Hepatocyte (in vitro differentiated cells): ENCODE measurements around the gene DNAJC2. TPM values are rescaled to one million over a fixed set of nuclear protein-coding genes. Genes with fewer than 3 reads are reported as not detected.

Experiments
- DNase-seq: peaks from one replicate; pipeline ENCODE4 v3.0.0-alpha.2; 2016; ENCODE audit warnings: low spot score
- H2AFZ ChIP-seq: fragments of 200-600 bp; sonication (generic); 2 replicates; pipeline ENCODE4 v1.6.0; 2016; ENCODE audit warnings: antibody characterized with exemption, mild to moderate bottlenecking
- H3K27ac ChIP-seq: fragments of 200-600 bp; sonication (generic); 2 replicates; pipeline ENCODE4 v1.5.1; 2016; ENCODE audit warnings: mild to moderate bottlenecking
- H3K27me3 ChIP-seq: fragments of 200-600 bp; sonication (generic); 2 replicates; pipeline ENCODE4 v1.6.1; 2016
- H3K36me3 ChIP-seq: fragments of 200-600 bp; sonication (generic); replicated peaks from 2 replicates; pipeline ENCODE4 v1.5.1; 2016; ENCODE audit warnings: low read depth; ENCODE audit not compliant: insufficient read depth
- H3K4me1 ChIP-seq: fragments of 200-600 bp; sonication (generic); 2 replicates; pipeline ENCODE4 v1.5.1; 2016; ENCODE audit warnings: mild to moderate bottlenecking, moderate library complexity; ENCODE audit not compliant: insufficient read depth
- H3K4me2 ChIP-seq: fragments of 200-600 bp; sonication (generic); 2 replicates; pipeline ENCODE4 v1.6.0; 2016
- H3K4me3 ChIP-seq: fragments of 200-600 bp; sonication (generic); 2 replicates; pipeline ENCODE4 v1.5.1; 2016; ENCODE audit warnings: mild to moderate bottlenecking
- H3K79me2 ChIP-seq: fragments of 200-600 bp; sonication (generic); 2 replicates; pipeline ENCODE4 v1.6.0; 2017; ENCODE audit warnings: mild to moderate bottlenecking
- H3K9me2 ChIP-seq: fragments of 200-600 bp; sonication (generic); replicated peaks from 2 replicates; pipeline ENCODE4 v1.6.0; 2017; ENCODE audit warnings: mild to moderate bottlenecking; ENCODE audit not compliant: insufficient read depth
- H3K9me3 ChIP-seq: fragments of 200-600 bp; sonication (generic); 2 replicates; pipeline ENCODE4 v1.5.1; 2016; ENCODE audit warnings: low read depth, mild to moderate bottlenecking
- H4K20me1 ChIP-seq: fragments of 200-600 bp; sonication (generic); 2 replicates; pipeline ENCODE4 v1.6.0; 2016; ENCODE audit warnings: mild to moderate bottlenecking; ENCODE audit not compliant: insufficient read depth, poor library complexity, severe bottlenecking
- EZH2 ChIP-seq: fragments of 200-600 bp; sonication (generic); IDR thresholded peaks from 2 replicates; pipeline ENCODE4 v1.6.1; 2016; ENCODE audit warnings: antibody characterized with exemption, mild to moderate bottlenecking, borderline replicate concordance
- EZH2phosphoT487 ChIP-seq: fragments of 200-600 bp; sonication (generic); IDR thresholded peaks from one replicate; pipeline ENCODE4 v1.6.1; 2018; ENCODE audit warnings: antibody characterized with exemption, mild to moderate bottlenecking, low read depth, moderate library complexity; ENCODE audit not compliant: unreplicated experiment, severe bottlenecking
- WGBS: methylation state at CpG from one replicate; pipeline ENCODE4 v1.1.6; 2016; ENCODE audit warnings: low lambda C conversion rate; ENCODE audit errors: missing lambda C conversion rate; 5-methylcytosine and 5-hydroxymethylcytosine counted together
- polyA plus RNA-seq: library from polyadenylated mRNA; unstranded; fragments of >200 nt; fragmentation: Nextera tagmentation; extraction: Ambion mirVana; gene quantifications from 2 replicates; pipeline ENCODE4 v1.2.1, GENCODE V29; 2016
- total RNA-seq: library from RNA; depleted of rRNA; stranded (reverse); fragments of >200 nt; gene quantifications from 2 replicates; pipeline ENCODE4 v1.2.3, GENCODE V29; 2014
- TF ChIP-seq, protein P1 (sequence below): fragments of 200-600 bp; sonication (generic); IDR thresholded peaks from 2 replicates; pipeline ENCODE4 v1.5.1; 2016; ENCODE audit warnings: antibody characterized with exemption, mild to moderate bottlenecking; ENCODE audit not compliant: poor library complexity

Gene DNAJC2
- total and polyA plus RNA-seq, 2 experiments from 2014 or later: 24.8 to 38.2 TPM

DNA sequence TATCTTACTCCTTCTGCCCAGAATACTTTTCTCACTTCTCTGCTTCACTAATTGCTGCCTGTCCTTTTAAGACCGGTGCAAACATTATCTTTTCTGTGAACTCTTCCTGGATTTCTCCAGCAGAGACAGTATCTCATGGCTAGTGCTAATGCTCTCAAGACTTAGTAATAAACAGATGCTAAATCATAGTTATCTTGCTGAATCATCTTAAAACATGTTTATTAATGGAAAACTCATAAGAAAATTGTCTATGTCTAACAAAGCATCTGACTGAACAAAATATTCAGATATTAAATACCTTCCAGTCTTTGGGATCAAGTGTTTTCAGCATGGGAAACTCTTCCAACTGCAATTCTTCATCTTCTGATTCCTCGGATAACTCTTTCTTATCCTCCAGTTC lies 3.1 kb downstream of the DNAJC2 start:
- Histone ChIP-seq H4K20me1 (no peaks in the 10 kb centered on the region), H3K27ac (no peak overlapping the region), H3K79me2 (peaks cover 70% of the 10 kb centered on the region), H3K9me3 (no peaks in the 10 kb centered on the region), H3K9me2 (no peaks in the 10 kb centered on the region), H2AFZ (no peak overlapping the region), H3K36me3 (peaks cover 3% of the 10 kb centered on the region), H3K27me3 (no peaks in the 10 kb centered on the region), H3K4me3 (no peak overlapping the region), H3K4me1 (peaks cover 11% of the 10 kb centered on the region), H3K4me2 (no peak overlapping the region)
- TF ChIP-seq, protein P1, sequence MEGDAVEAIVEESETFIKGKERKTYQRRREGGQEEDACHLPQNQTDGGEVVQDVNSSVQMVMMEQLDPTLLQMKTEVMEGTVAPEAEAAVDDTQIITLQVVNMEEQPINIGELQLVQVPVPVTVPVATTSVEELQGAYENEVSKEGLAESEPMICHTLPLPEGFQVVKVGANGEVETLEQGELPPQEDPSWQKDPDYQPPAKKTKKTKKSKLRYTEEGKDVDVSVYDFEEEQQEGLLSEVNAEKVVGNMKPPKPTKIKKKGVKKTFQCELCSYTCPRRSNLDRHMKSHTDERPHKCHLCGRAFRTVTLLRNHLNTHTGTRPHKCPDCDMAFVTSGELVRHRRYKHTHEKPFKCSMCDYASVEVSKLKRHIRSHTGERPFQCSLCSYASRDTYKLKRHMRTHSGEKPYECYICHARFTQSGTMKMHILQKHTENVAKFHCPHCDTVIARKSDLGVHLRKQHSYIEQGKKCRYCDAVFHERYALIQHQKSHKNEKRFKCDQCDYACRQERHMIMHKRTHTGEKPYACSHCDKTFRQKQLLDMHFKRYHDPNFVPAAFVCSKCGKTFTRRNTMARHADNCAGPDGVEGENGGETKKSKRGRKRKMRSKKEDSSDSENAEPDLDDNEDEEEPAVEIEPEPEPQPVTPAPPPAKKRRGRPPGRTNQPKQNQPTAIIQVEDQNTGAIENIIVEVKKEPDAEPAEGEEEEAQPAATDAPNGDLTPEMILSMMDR: no peak
- TF ChIP-seq EZH2 (no peak), EZH2phosphoT487 (no peak)
- WGBS: 90% methylated on average over 2 of the region's 2 CpGs
- DNase-seq: no peak

DNA sequence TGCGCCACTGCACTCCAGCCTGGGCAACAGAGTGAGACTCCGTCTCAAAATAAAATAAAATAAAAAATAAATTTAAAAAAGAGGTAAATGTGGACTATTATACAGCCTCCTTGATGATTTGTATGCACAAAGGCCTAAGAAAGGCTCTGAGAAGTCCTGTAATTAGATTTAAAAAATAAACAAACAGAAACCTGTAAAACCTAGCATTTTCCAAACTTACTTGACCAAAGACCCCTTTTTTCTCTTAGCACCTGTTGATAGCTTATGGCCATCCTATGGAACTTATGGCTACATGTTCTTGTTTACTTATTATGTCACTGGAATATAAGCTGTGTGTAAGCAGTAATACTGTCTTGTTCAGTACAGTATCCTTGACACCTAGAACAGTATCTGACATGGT lies 5.7 kb downstream of the DNAJC2 start:
- TF ChIP-seq, protein P1: no peak
- TF ChIP-seq EZH2: no peak
- no peak for TF ChIP-seq EZH2phosphoT487
- no peaks in the 10 kb centered on the region for H4K20me1 ChIP-seq
- H3K27me3 ChIP-seq: no peaks in the 10 kb centered on the region
- no peak overlapping the region for H3K27ac ChIP-seq
- H3K79me2 ChIP-seq: peaks cover 64% of the 10 kb centered on the region
- H2AFZ ChIP-seq: no peak overlapping the region
- H3K4me3 ChIP-seq: no peak overlapping the region
- DNase-seq: no peak
- WGBS: 96% methylated on average over 2 of the region's 2 CpGs
- H3K36me3 ChIP-seq: peaks cover 3% of the 10 kb centered on the region
- no peak overlapping the region for H3K4me2 ChIP-seq
- H3K9me2 ChIP-seq: no peaks in the 10 kb centered on the region
- peaks cover 11% of the 10 kb centered on the region for H3K4me1 ChIP-seq
- H3K9me3 ChIP-seq: no peaks in the 10 kb centered on the region

DNA sequence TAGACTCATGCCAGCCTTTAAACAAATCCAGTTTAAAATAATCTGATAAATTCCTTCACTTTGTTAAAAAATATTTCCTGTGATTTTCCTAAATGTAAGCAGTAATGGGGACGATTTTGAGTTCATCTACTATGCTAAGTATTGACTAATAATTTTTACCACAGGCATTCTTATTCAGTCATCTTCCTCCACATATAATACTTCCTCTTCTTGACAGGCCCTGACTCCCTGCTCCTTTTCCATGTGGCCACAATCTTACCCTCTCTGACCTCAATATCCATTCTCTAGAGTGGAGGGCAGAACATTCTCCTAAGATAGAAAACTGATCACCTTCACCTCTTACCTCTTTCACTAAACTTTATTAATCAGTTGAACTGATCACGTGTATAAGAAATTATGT lies 7.8 kb downstream of the DNAJC2 start:
- Histone ChIP-seq H2AFZ (no peak overlapping the region), H3K4me2 (no peak overlapping the region), H3K9me3 (no peaks in the 10 kb centered on the region), H3K79me2 (peaks cover 43% of the 10 kb centered on the region), H3K27me3 (no peaks in the 10 kb centered on the region), H3K4me3 (no peak overlapping the region), H4K20me1 (no peaks in the 10 kb centered on the region), H3K27ac (no peak overlapping the region), H3K4me1 (no peaks in the 10 kb centered on the region), H3K36me3 (peaks cover 3% of the 10 kb centered on the region), H3K9me2 (no peaks in the 10 kb centered on the region)
- 90% methylated on average over 2 of the region's 2 CpGs for WGBS
- no peak for TF ChIP-seq EZH2
- TF ChIP-seq, protein P1: no peak
- TF ChIP-seq EZH2phosphoT487: no peak
- DNase-seq: no peak

DNA sequence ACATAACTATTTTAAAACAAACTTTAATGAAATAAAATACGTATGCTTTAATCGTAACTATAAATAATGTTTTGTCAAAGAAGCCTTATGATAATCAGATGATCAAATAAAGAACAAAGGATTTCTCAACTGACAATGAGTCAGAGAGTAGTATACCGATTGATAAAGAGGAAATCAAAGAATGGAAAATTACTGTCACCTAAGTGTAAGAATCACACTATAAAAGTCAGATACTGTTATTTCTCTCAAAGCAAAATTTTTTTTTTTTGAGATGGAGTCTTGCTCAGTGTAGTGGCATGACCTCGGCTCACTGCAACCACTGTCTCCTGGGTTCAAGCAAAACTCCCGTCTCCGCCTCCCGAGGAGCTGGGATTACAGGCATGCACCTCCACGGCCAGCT lies 18.8 kb downstream of the DNAJC2 start:
- H3K27me3 ChIP-seq: no peaks in the 10 kb centered on the region
- no peaks in the 10 kb centered on the region for H3K9me2 ChIP-seq
- no peaks in the 10 kb centered on the region for H3K9me3 ChIP-seq
- no peaks in the 10 kb centered on the region for H3K4me1 ChIP-seq
- H3K4me3 ChIP-seq: no peak overlapping the region
- H4K20me1 ChIP-seq: no peaks in the 10 kb centered on the region
- DNase-seq: no peak
- peaks cover 4% of the 10 kb centered on the region for H3K36me3 ChIP-seq
- no peak overlapping the region for H3K27ac ChIP-seq
- TF ChIP-seq EZH2 (no peak), EZH2phosphoT487 (no peak)
- TF ChIP-seq, protein P1: no peak
- H2AFZ ChIP-seq: no peak overlapping the region
- H3K4me2 ChIP-seq: no peak overlapping the region
- peaks cover 8% of the 10 kb centered on the region for H3K79me2 ChIP-seq
- 97% methylated on average over 8 of the region's 8 CpGs for WGBS
